CD4-positive, alpha-beta T cell (primary cell): ENCODE results near the gene COA6. TPM values are rescaled to one million over a fixed set of nuclear protein-coding genes. Genes with fewer than 3 reads are reported as not detected.

Experiments used
- ATAC-seq: fragments of 200-7000 bp; cut with Tn5 transposase; one replicate; pipeline ENCODE4 v1.10.0; 2022; ENCODE audit warnings: mild to moderate bottlenecking; ENCODE audit not compliant: poor library complexity
- CTCF ChIA-PET: fragments of 350-600 bp; sonication (Branson Sonifier 250); formaldehyde crosslinking; loops from one replicate; lab custom pipeline; 2021; ENCODE audit warnings: antibody characterized with exemption, inconsistent platforms; lab: Charles Lee
- POLR2A ChIA-PET: fragments of 350-600 bp; sonication (Branson Sonifier 250); formaldehyde crosslinking; loops from one replicate; lab custom pipeline; 2021; ENCODE audit warnings: antibody characterized with exemption, inconsistent platforms; lab: Charles Lee
- DNase-seq, 14 experiments: peaks; one replicate each; pipeline ENCODE4 v3.0.0-alpha.2; 2013 to 2020; ENCODE audit warnings: mixed read lengths in 2 of 14
- H3K27ac ChIP-seq, 2 donors: one replicate each; pipeline versions ENCODE4 v1.5.1 to v1.7.0; 2013; ENCODE audit warnings: low read length in 2 of 2, low read depth in 1 of 2, mild to moderate bottlenecking in 1 of 2
- H3K27me3 ChIP-seq, 2 experiments: 1 replicate in 1 of 2; 2 replicates in 1 of 2; pipeline versions ENCODE4 v1.6.1 to v1.7.0; 2013; ENCODE audit warnings: low read length in 2 of 2, control low read depth in 1 of 2, mild to moderate bottlenecking in 1 of 2, moderate library complexity in 1 of 2; ENCODE audit not compliant: insufficient read depth in 2 of 2, control insufficient read depth in 1 of 2
- H3K36me3 ChIP-seq: one replicate; pipeline ENCODE4 v1.6.1; 2013; ENCODE audit warnings: low read length, control low read depth; ENCODE audit not compliant: insufficient read depth
- H3K4me1 ChIP-seq: one replicate; pipeline ENCODE4 v1.6.1; 2013; ENCODE audit warnings: low read length, control low read depth; ENCODE audit not compliant: insufficient read depth
- H3K4me3 ChIP-seq: one replicate; pipeline ENCODE4 v1.5.1; 2013; ENCODE audit warnings: mild to moderate bottlenecking, low read length, moderate library complexity
- H3K9me3 ChIP-seq, 2 experiments: 1 replicate in 1 of 2; 2 replicates in 1 of 2; pipeline versions ENCODE4 v1.6.1 to v1.7.0; 2013; ENCODE audit warnings: low read length in 2 of 2, mild to moderate bottlenecking in 2 of 2, control low read depth in 1 of 2, moderate library complexity in 1 of 2; ENCODE audit not compliant: control insufficient read depth in 1 of 2, insufficient read depth in 1 of 2
- H3K27ac Mint-ChIP-seq: one replicate; pipeline ENCODE4 v1.8.0; 2020; ENCODE audit warnings: mixed read lengths
- H3K27me3 Mint-ChIP-seq: one replicate; pipeline ENCODE4 v1.8.0; 2021; ENCODE audit warnings: mixed read lengths
- H3K36me3 Mint-ChIP-seq: one replicate; pipeline ENCODE4 v1.8.0; 2021; ENCODE audit warnings: low read depth, mixed read lengths
- H3K4me1 Mint-ChIP-seq: one replicate; pipeline ENCODE4 v1.8.0; 2021; ENCODE audit warnings: low read depth, mixed read lengths
- H3K4me3 Mint-ChIP-seq: one replicate; pipeline ENCODE4 v1.8.0; 2020; ENCODE audit warnings: mild to moderate bottlenecking, mixed read lengths
- H3K9me3 Mint-ChIP-seq: one replicate; pipeline ENCODE4 v1.8.0; 2020; ENCODE audit warnings: mixed read lengths
- intact Hi-C, 2 experiments: fragments of 100-400 bp; cut with DNase I in 1 of 2; cut with micrococcal nuclease in 1 of 2; formaldehyde crosslinking; loops; one replicate each; pipeline versions ENCODE4 v1.15.1 to v1.9.0; 2023 to 2025; cut with DNase I, micrococcal nuclease
- total RNA-seq, 174 experiments: library from RNA in 2 of 174; stranded (reverse) in 2 of 174; gene quantifications; one replicate each; pipeline ENCODE4 v1.2.3 and lab custom pipeline; 2021 to 2026
- TF ChIP-seq, protein P1 (sequence below): fragments of 200-600 bp; IDR thresholded peaks from one replicate; pipeline ENCODE4 v1.8.0; 2022; ENCODE audit warnings: antibody characterized with exemption, mild to moderate bottlenecking

COA6 gene
- total RNA-seq, 2 experiments from 2014 or later, result 10.0 to 12.2 TPM

- peaks cover 9% of the 10 kb centered on the region for H3K4me1 Mint-ChIP-seq
- intact Hi-C loops, result loop anchor here in 1 of 2 experiments (5.0 kb wide), 2 partner anchors 202 to 302 kb away; no protein-coding TSS in a partner anchor
- ATAC-seq (no peak), DNase-seq (no peak)
- Histone ChIP-seq H3K9me3 (no peaks in the 10 kb centered on the region), H3K4me1 (no peaks in the 10 kb centered on the region), H3K4me3 (no peak overlapping the region), H3K36me3 (peaks cover 33% of the 10 kb centered on the region), H3K27me3 (no peaks in the 10 kb centered on the region), H3K27ac (no peak overlapping the region)
- H3K27ac Mint-ChIP-seq, result no peak overlapping the region
- POLR2A ChIA-PET, result no interaction called here
- TF ChIP-seq, protein P1, sequence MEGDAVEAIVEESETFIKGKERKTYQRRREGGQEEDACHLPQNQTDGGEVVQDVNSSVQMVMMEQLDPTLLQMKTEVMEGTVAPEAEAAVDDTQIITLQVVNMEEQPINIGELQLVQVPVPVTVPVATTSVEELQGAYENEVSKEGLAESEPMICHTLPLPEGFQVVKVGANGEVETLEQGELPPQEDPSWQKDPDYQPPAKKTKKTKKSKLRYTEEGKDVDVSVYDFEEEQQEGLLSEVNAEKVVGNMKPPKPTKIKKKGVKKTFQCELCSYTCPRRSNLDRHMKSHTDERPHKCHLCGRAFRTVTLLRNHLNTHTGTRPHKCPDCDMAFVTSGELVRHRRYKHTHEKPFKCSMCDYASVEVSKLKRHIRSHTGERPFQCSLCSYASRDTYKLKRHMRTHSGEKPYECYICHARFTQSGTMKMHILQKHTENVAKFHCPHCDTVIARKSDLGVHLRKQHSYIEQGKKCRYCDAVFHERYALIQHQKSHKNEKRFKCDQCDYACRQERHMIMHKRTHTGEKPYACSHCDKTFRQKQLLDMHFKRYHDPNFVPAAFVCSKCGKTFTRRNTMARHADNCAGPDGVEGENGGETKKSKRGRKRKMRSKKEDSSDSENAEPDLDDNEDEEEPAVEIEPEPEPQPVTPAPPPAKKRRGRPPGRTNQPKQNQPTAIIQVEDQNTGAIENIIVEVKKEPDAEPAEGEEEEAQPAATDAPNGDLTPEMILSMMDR, result no peak
- no peaks in the 10 kb centered on the region for H3K27me3 Mint-ChIP-seq
- peaks cover 59% of the 10 kb centered on the region for H3K36me3 Mint-ChIP-seq
- H3K4me3 Mint-ChIP-seq, result no peak overlapping the region
- CTCF ChIA-PET, result no interaction called here
- no peaks in the 10 kb centered on the region for H3K9me3 Mint-ChIP-seq
These were observed 40.7 kb downstream of the COA6 start for GRCh38 chr1:234413990-234414389.

DNA sequence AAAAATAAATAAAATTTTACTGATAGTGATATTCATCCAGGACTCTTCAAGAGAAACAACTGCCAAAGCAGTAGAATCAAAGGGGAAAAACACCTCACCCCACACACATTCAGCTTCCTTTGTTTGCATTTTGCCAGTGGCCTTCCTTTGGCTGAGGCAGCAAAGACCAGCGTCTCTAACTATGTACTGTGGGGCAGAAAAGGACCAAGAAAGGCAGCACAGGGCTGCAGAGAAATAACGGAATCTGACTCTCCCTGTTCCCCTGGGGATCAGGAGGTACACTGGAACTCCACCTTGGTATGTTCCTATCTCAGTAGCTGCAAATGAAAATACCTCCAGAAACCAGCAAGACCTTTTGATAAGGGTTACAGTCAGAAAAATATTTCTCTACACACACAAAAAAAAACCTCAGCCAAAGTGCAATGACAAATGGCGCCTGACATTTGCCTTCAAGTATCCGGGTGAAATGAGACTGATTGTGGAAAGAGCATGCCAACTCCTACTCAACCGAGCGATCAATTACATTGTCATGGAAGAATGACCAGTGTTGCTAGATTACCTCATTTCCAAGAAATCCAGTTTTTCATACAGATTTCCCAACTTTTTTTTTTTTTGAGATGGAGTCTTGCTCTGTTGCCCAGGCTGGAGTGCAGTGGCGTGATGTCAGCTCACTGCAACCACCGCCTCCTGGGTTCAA lies 54.8 kb downstream of the COA6 start:
- H3K4me1 ChIP-seq, result no peaks in the 10 kb centered on the region
- ATAC-seq, result no peak
- no peaks in the 10 kb centered on the region for H3K27me3 ChIP-seq
- H3K9me3 Mint-ChIP-seq, result no peaks in the 10 kb centered on the region
- no peak overlapping the region for H3K4me3 Mint-ChIP-seq
- peaks cover 57% of the 10 kb centered on the region for H3K36me3 ChIP-seq
- H3K27ac ChIP-seq, result no peak overlapping the region
- H3K4me1 Mint-ChIP-seq, result no peaks in the 10 kb centered on the region
- DNase-seq, result no peak
- intact Hi-C loops, result no loop called here
- no peak overlapping the region for H3K27ac Mint-ChIP-seq
- TF ChIP-seq, protein P1, result no peak
- POLR2A ChIA-PET, result no interaction called here
- H3K36me3 Mint-ChIP-seq, result peaks cover 84% of the 10 kb centered on the region
- H3K27me3 Mint-ChIP-seq, result no peaks in the 10 kb centered on the region
- no peaks in the 10 kb centered on the region for H3K9me3 ChIP-seq
- H3K4me3 ChIP-seq, result no peak overlapping the region
- CTCF ChIA-PET, result no interaction called here

DNA sequence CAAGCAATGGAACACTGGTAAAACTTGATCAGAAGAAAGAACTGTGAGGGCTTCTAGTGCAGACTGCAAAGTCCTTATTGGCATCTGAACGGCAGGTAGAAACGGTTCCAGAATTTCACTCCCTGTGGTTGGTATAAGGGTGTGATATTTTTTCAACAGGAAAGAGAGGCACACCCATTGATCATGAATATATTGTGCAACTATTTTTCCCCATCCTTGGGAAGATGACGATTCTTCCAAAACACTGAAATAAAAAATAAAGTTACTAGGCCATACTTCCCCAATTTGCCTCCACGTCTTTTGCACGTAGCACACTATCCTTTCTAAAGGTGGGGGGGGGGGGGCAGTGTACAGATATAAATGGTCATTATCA lies 56.2 kb downstream of the COA6 start:
- DNase-seq, result no peak
- TF ChIP-seq, protein P1, result no peak
- H3K27ac ChIP-seq, result no peak overlapping the region
- no peak overlapping the region for H3K4me3 ChIP-seq
- H3K9me3 Mint-ChIP-seq, result no peaks in the 10 kb centered on the region
- H3K4me1 ChIP-seq, result no peaks in the 10 kb centered on the region
- H3K4me3 Mint-ChIP-seq, result no peak overlapping the region
- no peaks in the 10 kb centered on the region for H3K27me3 ChIP-seq
- ChIA-PET POLR2A (no interaction called here), CTCF (no interaction called here)
- peaks cover 86% of the 10 kb centered on the region for H3K36me3 Mint-ChIP-seq
- intact Hi-C loops, result no loop called here
- ATAC-seq, result no peak
- no peaks in the 10 kb centered on the region for H3K9me3 ChIP-seq
- no peaks in the 10 kb centered on the region for H3K4me1 Mint-ChIP-seq
- no peak overlapping the region for H3K27ac Mint-ChIP-seq
- H3K27me3 Mint-ChIP-seq, result no peaks in the 10 kb centered on the region
- peaks cover 55% of the 10 kb centered on the region for H3K36me3 ChIP-seq
